ENCODE results near the gene IFITM2. TPM values are rescaled to one million over a fixed set of nuclear protein-coding genes. Genes with fewer than 3 reads are reported as not detected.
A peak's percentile ranks its signal among the peaks of the same experiment; 100 is the strongest.
"Not testable (repeated sequence)": the region's sequence is repeated elsewhere in the genome, so short reads cannot be mapped to it uniquely, and the experiment has no call there.

The IFITM2 gene
- total RNA-seq (2012; rRNA removed) = 64.6 and 75.1 TPM in 2 replicates

DNA sequence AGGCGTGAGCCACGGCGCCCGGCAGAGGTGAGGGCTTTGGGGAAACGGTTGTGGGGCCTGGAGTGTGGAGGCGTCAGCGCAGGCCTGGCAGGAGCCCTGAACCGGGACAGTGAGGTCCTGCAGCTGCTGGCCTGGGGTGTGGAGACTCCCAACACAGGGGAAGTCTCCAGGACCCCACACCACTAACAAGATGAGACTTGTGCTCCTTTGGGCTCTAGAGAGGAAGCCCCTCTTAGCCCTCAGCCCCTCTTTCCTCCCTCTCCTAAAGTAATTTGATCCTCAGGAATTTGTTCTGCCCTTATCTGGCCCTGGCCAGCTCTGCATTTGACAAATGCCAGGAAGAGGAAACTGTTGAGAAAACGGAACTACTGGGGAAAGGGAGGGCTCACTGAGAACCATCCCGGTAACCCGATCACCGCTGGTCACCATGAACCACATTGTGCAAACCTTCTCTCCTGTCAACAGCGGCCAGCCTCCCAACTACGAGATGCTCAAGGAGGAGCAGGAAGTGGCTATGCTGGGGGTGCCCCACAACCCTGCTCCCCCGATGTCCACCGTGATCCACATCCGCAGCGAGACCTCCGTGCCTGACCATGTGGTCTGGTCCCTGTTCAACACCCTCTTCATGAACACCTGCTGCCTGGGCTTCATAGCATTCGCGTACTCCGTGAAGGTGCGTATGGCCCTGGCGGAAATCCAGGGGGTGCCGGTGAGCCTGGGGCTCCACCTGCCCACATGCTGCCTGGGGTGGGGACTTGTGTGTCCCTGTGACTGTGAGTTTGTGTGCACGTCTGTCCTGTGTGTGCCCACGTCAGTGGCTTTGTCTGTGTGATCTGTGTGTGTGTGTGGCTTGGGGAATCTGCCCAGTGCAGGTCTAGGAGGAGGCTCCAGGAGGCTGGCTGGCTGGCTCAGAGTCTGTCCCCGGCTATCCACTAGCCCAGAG, at the start of gene IFITM2:
Gene IFITM2, plus strand, starts transcription at position 51 of the 943 bp plus-strand sequence. Its CDS starts 377 bp downstream, at position 428.
- Histone ChIP-seq H3K4me3 (ENCODE audit: low read length) (peak within 1 kb of the TSS; percentile 70), H3K4me1 (ENCODE audit: control insufficient read depth, insufficient read depth, low read length) (peaks cover 20% of the 10 kb centered on the region), H3K4me2 (ENCODE audit: low read length) (peak within 1 kb of the TSS; percentile 87), H3K9ac (ENCODE audit: low read depth, low read length) (peak within 1 kb of the TSS; percentile 64)
- not testable (repeated sequence) for H3K9me3 ChIP-seq (replicated peaks; ENCODE audit: low read length); H3K27me3 ChIP-seq (ENCODE audit: control insufficient read depth, insufficient read depth, low read length); H3K36me3 ChIP-seq (ENCODE audit: insufficient read depth, low read length)

DNA sequence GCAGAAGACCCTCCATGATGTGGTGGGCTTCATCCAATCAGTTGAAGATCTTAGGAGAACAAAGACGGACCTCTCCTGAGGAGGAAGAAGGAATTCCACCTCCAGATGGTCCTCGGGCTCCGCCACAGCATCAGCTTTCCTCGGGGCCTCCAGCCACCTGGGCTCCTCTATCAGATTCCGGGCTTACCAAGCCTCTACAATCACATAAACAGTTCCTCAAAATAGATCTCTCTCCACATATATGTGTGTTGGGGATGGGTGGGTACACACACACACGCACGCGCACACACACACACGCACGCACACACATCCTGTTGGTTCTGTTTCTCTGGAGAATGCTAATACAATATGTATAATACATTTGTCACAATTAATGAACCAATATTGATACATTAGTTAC, 48.2 kb upstream of the IFITM2 start:
- Histone ChIP-seq H3K36me3 (ENCODE audit: insufficient read depth, low read length) (no peaks in the 10 kb centered on the region), H3K4me1 (ENCODE audit: control insufficient read depth, insufficient read depth, low read length) (no peaks in the 10 kb centered on the region), H3K27me3 (ENCODE audit: control insufficient read depth, insufficient read depth, low read length) (peaks cover 12% of the 10 kb centered on the region), H3K9me3 (replicated peaks; ENCODE audit: low read length) (no peaks in the 10 kb centered on the region), H3K4me3 (ENCODE audit: low read length) (no peak overlapping the region), H3K9ac (ENCODE audit: low read depth, low read length) (no peak overlapping the region), H3K4me2 (ENCODE audit: low read length) (no peak overlapping the region)

- no peak overlapping the region for H3K9ac ChIP-seq (ENCODE audit: low read depth, low read length)
- no peak overlapping the region for H3K4me3 ChIP-seq (ENCODE audit: low read length)
- no peaks in the 10 kb centered on the region for H3K36me3 ChIP-seq (ENCODE audit: insufficient read depth, low read length)
- peaks cover 12% of the 10 kb centered on the region for H3K27me3 ChIP-seq (ENCODE audit: control insufficient read depth, insufficient read depth, low read length)
- H3K4me2 ChIP-seq (ENCODE audit: low read length) = no peak overlapping the region
- H3K9me3 ChIP-seq (replicated peaks; ENCODE audit: low read length) = no peaks in the 10 kb centered on the region
- no peaks in the 10 kb centered on the region for H3K4me1 ChIP-seq (ENCODE audit: control insufficient read depth, insufficient read depth, low read length)
These were observed 46.0 kb upstream of the IFITM2 start for GRCh38 chr11:261624-262023.

DNA sequence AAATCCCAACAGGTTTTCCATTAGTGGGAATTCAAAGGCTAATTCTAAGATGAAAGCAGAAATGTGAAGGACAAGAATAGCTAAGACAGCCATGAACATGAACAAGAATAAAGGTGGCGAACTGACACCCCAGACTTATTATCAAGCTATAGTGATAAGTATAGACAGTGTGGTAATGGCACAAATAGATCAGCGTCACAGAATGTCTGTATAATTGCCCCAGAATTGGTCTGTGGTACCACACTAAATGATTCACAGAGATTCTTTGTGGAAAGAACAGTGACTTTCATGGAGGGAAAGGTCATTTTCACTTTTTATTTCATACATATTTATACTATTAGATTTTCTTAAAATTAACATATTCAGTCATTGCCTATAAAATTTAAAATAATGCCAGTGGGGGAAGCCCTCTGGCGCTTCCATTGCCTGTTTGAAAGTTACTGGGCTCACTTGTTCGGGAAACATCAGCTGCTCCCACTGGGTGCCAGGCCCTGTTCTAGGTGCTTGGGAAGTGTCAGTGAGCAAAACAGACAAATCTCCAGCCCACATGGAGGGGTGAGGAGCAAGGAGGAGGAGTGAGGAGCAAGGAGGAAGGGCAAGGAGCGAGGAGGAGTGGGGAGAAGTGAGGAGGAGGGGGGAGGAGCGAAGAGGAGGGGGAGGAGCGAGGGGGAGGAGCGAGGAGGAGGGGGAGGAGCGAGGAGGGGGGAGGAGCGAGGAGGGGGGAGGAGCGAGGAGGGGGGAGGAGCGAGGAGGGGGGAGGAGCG, 40.8 kb upstream of the IFITM2 start:
- H3K4me3 ChIP-seq (ENCODE audit: low read length) = no peak overlapping the region
- no peak overlapping the region for H3K4me2 ChIP-seq (ENCODE audit: low read length)
- H3K4me1 ChIP-seq (ENCODE audit: control insufficient read depth, insufficient read depth, low read length) = no peaks in the 10 kb centered on the region
- peaks cover 15% of the 10 kb centered on the region for H3K27me3 ChIP-seq (ENCODE audit: control insufficient read depth, insufficient read depth, low read length)
- H3K36me3 ChIP-seq (ENCODE audit: insufficient read depth, low read length) = no peaks in the 10 kb centered on the region
- no peaks in the 10 kb centered on the region for H3K9me3 ChIP-seq (replicated peaks; ENCODE audit: low read length)
- no peak overlapping the region for H3K9ac ChIP-seq (ENCODE audit: low read depth, low read length)

DNA sequence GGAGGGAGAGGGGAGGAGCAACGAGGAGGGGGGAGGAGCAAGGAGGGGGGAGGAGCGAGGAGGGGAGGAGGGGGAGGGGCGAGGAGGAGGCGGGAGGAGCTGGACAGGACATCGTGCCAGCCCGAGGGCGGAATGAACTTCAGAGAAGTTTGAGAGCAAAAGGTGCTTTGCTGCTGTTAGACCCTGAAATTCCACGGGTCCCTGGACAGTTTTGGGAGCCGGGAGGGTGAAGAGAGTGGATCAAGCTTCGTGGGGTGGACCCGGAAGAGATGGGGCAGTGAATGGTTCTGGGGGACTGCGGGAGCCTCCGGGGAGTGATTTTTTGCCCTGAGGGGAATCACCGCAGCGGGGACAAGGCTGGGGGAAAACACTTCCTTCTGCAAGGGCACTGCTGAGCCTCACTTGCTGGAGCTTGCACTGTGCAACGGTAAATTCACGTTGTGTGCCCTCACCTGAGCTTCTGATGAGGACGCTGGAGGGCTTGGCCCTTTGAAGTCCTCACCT, 40.1 kb upstream of the IFITM2 start:
- H3K4me2 ChIP-seq (ENCODE audit: low read length) = no peak overlapping the region
- H3K36me3 ChIP-seq (ENCODE audit: insufficient read depth, low read length) = no peaks in the 10 kb centered on the region
- no peak overlapping the region for H3K4me3 ChIP-seq (ENCODE audit: low read length)
- H3K9me3 ChIP-seq (replicated peaks; ENCODE audit: low read length) = no peaks in the 10 kb centered on the region
- peaks cover 21% of the 10 kb centered on the region for H3K27me3 ChIP-seq (ENCODE audit: control insufficient read depth, insufficient read depth, low read length)
- no peak overlapping the region for H3K9ac ChIP-seq (ENCODE audit: low read depth, low read length)
- no peaks in the 10 kb centered on the region for H3K4me1 ChIP-seq (ENCODE audit: control insufficient read depth, insufficient read depth, low read length)

DNA sequence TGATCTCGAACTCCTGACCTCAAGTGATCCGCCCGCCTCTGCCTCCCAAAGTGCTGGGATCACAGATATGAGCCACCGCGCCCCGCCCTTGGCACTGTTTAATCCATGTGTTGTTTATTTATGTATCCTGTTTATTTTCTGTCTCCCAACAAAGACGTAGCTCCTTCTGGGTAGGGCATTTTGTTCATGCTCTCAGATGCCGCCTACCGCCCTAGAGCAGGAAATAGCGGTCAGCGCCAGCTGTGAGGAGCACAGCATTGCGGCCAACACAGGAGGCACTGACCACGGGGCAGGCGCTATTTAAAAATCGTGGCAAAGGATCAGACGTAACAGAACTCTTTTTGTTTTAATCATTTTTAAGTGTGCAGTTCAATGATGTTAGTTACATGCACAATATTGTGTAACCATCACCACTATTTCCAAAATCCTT, 38.9 kb upstream of the IFITM2 start:
- H3K4me3 ChIP-seq (ENCODE audit: low read length); H3K9ac ChIP-seq (ENCODE audit: low read depth, low read length); H3K9me3 ChIP-seq (replicated peaks; ENCODE audit: low read length); H3K4me1 ChIP-seq (ENCODE audit: control insufficient read depth, insufficient read depth, low read length); H3K36me3 ChIP-seq (ENCODE audit: insufficient read depth, low read length): not testable (repeated sequence)
- Histone ChIP-seq H3K4me2 (ENCODE audit: low read length) (peak overlapping the region; percentile 48), H3K27me3 (ENCODE audit: control insufficient read depth, insufficient read depth, low read length) (peaks cover 32% of the 10 kb centered on the region)

GRCh38 chr11:269146-269890, 38.3 kb upstream of the IFITM2 start:
- Histone ChIP-seq H3K4me1 (ENCODE audit: control insufficient read depth, insufficient read depth, low read length) (no peaks in the 10 kb centered on the region), H3K4me3 (ENCODE audit: low read length) (no peak overlapping the region), H3K4me2 (ENCODE audit: low read length) (peak overlapping the region; percentile 48), H3K9ac (ENCODE audit: low read depth, low read length) (no peak overlapping the region), H3K36me3 (ENCODE audit: insufficient read depth, low read length) (no peaks in the 10 kb centered on the region), H3K27me3 (ENCODE audit: control insufficient read depth, insufficient read depth, low read length) (peaks cover 38% of the 10 kb centered on the region), H3K9me3 (replicated peaks; ENCODE audit: low read length) (no peaks in the 10 kb centered on the region)

DNA sequence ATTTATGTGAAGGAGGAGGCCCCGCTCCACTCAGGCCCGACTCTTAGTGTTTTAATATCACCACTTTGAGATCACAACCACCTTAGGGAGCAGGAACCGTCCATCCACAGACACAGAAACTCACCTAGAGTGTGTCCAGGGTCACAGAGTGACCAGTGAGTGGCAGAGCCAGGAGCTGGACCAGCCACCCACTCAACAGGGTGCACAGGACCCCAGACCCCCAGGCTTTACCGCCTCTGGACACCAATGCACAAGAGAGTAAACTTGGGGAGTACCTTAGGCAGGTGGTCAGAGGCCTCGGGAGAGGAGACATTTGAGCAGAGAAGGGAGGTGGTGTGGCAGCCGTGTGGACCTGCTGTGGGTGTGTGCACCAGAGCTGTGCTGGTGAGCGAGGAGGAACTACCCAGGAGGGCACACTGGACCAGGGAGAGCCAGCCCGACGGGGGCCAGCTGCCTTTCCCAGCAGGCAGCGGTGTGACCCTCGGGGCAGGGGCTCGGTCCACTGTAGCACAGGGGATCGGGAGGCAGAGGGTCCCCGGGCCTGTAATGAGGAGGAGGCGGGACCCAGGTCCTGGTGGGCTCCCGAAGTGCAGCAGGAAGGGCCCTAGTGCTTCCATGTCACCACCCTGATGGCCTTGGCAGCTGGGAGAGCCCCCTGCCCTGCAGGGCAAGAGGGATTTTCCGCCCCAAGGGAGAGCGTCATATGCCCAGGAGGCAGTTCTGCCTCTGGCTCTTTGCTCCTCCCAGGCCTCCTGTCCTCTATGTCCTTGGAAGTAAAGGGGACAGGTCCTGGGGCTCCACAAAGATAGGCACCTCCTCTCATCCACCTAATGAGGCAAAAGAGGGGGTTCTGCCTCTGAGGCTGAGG, 36.9 kb upstream of the IFITM2 start:
- H3K27me3 ChIP-seq (ENCODE audit: control insufficient read depth, insufficient read depth, low read length) = peaks cover 50% of the 10 kb centered on the region
- H3K4me1 ChIP-seq (ENCODE audit: control insufficient read depth, insufficient read depth, low read length) = no peaks in the 10 kb centered on the region
- no peak overlapping the region for H3K4me3 ChIP-seq (ENCODE audit: low read length)
- no peaks in the 10 kb centered on the region for H3K9me3 ChIP-seq (replicated peaks; ENCODE audit: low read length)
- H3K4me2 ChIP-seq (ENCODE audit: low read length) = no peak overlapping the region
- no peak overlapping the region for H3K9ac ChIP-seq (ENCODE audit: low read depth, low read length)
- H3K36me3 ChIP-seq (ENCODE audit: insufficient read depth, low read length) = no peaks in the 10 kb centered on the region

- no peak overlapping the region for H3K4me2 ChIP-seq (ENCODE audit: low read length)
- H3K27me3 ChIP-seq (ENCODE audit: control insufficient read depth, insufficient read depth, low read length) = peaks cover 50% of the 10 kb centered on the region
- H3K9ac ChIP-seq (ENCODE audit: low read depth, low read length) = no peak overlapping the region
- no peak overlapping the region for H3K4me3 ChIP-seq (ENCODE audit: low read length)
- H3K36me3 ChIP-seq (ENCODE audit: insufficient read depth, low read length) = no peaks in the 10 kb centered on the region
- H3K4me1 ChIP-seq (ENCODE audit: control insufficient read depth, insufficient read depth, low read length) = no peaks in the 10 kb centered on the region
- no peaks in the 10 kb centered on the region for H3K9me3 ChIP-seq (replicated peaks; ENCODE audit: low read length)
These were observed 36.3 kb upstream of the IFITM2 start for GRCh38 chr11:271319-271715.

DNA sequence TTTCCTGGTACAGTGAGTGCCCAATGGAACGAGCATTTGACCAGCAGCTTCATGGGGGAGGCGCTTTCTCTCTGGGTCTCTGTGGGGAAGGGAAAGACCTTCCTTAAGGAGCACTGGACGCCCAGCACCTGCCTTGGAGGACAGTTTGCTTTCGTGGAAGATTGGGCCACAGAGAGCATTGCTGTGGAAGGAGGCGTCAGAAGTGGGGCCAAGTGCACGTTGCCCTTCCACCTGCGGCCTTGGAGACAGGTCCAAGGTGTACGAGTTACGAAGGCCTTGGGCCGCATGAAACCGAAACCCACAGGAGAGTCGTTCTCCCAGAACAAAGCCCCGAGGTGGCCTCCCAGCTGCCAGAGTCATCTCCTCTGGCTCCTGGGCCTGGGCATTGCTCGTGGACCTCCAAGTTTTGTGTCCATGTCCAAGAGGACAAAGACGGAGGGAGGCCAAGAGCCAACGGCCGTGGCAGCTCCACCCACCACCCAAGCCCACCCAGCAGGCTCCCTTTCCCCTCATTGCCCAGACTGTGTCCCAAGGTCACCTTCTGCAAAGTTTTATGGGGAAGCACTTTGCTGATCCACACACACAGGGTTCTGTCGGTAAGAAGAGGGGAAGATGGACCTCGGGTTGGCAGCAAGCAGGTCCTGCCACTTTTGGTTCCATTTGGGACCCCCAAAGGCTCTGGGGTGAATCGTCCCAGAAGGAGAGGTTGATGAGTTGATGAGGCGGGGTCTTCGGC, 35.3 kb upstream of the IFITM2 start:
- Histone ChIP-seq H3K4me2 (ENCODE audit: low read length) (no peak overlapping the region), H3K36me3 (ENCODE audit: insufficient read depth, low read length) (no peaks in the 10 kb centered on the region), H3K9me3 (replicated peaks; ENCODE audit: low read length) (no peaks in the 10 kb centered on the region), H3K27me3 (ENCODE audit: control insufficient read depth, insufficient read depth, low read length) (peaks cover 55% of the 10 kb centered on the region), H3K4me3 (ENCODE audit: low read length) (no peak overlapping the region), H3K4me1 (ENCODE audit: control insufficient read depth, insufficient read depth, low read length) (no peaks in the 10 kb centered on the region), H3K9ac (ENCODE audit: low read depth, low read length) (no peak overlapping the region)
